ENCODE results near the gene SH3PXD2B. TPM values are rescaled to one million over a fixed set of nuclear protein-coding genes. Genes with fewer than 3 reads are reported as not detected.

The SH3PXD2B gene
- total RNA-seq, 1 experiment from 2014 or later: 27.5 TPM

- Histone ChIP-seq H3K9me2 (ENCODE audit: insufficient read depth) (no peaks in the 10 kb centered on the region), H3K79me2 (ENCODE audit: insufficient read depth, low read length) (no peaks in the 10 kb centered on the region), H3K27ac (ENCODE audit: low read depth, low read length) (no peak overlapping the region), H4K20me1 (ENCODE audit: insufficient read depth) (no peaks in the 10 kb centered on the region), H3K9ac (ENCODE audit: low read length) (no peak overlapping the region), H2AFZ (ENCODE audit: low read depth, low read length, poor library complexity, severe bottlenecking) (no peak overlapping the region), H3K4me2 (ENCODE audit: low read length) (no peak overlapping the region), H3K4me1 (ENCODE audit: control insufficient read depth in 1 of 2, insufficient read depth in 2 of 2, low read length in 2 of 2) (no peaks in the 10 kb centered on the region), H3K4me3 (replicated peaks in 1 of 2; ENCODE audit: low read depth in 1 of 2, low read length in 2 of 2) (no peak overlapping the region), H3K27me3 (ENCODE audit: insufficient read depth, low read length) (peaks cover 5% of the 10 kb centered on the region; the same call in 1 of the 2 replicates), H3K9me3 (ENCODE audit: control insufficient read depth in 1 of 2, insufficient read depth in 1 of 2, low read depth in 1 of 2, low read length in 2 of 2) (no peaks in the 10 kb centered on the region), H3K36me3 (ENCODE audit: control insufficient read depth in 1 of 2, insufficient read depth in 2 of 2, low read length in 2 of 2) (no peaks in the 10 kb centered on the region)
- ChIA-PET CTCF (no interaction called here), RAD21 (ENCODE audit: low non-redundant PET in 1 of 2, low total read pairs in 2 of 2, uncharacterized antibody in 2 of 2, unreplicated experiment in 2 of 2) (no interaction called here), POLR2A (no interaction called here)
- DNase-seq (ENCODE audit: low read depth, low spot score): no peak
- TF ChIP-seq RAD21 (IDR thresholded peaks at IDR 0.05; ENCODE audit: low read depth): no peak
- no peak for TF ChIP-seq ZBTB33 (IDR thresholded peaks at IDR 0.05; ENCODE audit: extremely low read depth, insufficient replicate concordance, low read length)
- TF ChIP-seq FOSL1 (IDR thresholded peaks at IDR 0.05; ENCODE audit: low read depth): no peak
- no peak for TF ChIP-seq EZH2phosphoT487 (IDR thresholded peaks at IDR 0.05; ENCODE audit: borderline replicate concordance)
- no peak for TF ChIP-seq CBX3 (IDR thresholded peaks at IDR 0.05; ENCODE audit: low read depth)
- no peak for TF ChIP-seq YY1 (IDR thresholded peaks at IDR 0.05; ENCODE audit: extremely low read depth, insufficient replicate concordance, low read depth, low read length)
- no peak for TF ChIP-seq JUND (IDR thresholded peaks at IDR 0.05)
- TF ChIP-seq CEBPB (IDR thresholded peaks at IDR 0.05; ENCODE audit: low read depth): no peak
- intact Hi-C loops (cut with micrococcal nuclease): no loop called here
- BruUV-seq (replicated peaks): no TSS peak
- ATAC-seq: no peak
Measured at GRCh38 chr5:172493461-172493860, 39.1 kb upstream of the SH3PXD2B start.

GRCh38 chr5:172493002-172493401 lies 38.7 kb upstream of the SH3PXD2B start:
- no peak for ATAC-seq
- no peaks in the 10 kb centered on the region for H3K36me3 ChIP-seq (ENCODE audit: control insufficient read depth in 1 of 2, insufficient read depth in 2 of 2, low read length in 2 of 2)

More at GRCh38 chr5:172493002-172493401, 38.7 kb upstream of the SH3PXD2B start:
- BruUV-seq (replicated peaks): no TSS peak
- RAD21 ChIA-PET (ENCODE audit: low non-redundant PET in 1 of 2, low total read pairs in 2 of 2, uncharacterized antibody in 2 of 2, unreplicated experiment in 2 of 2): no interaction called here
- no peaks in the 10 kb centered on the region for H3K79me2 ChIP-seq (ENCODE audit: insufficient read depth, low read length)
- no peak for TF ChIP-seq ZFX (IDR thresholded peaks at IDR 0.05)
- TF ChIP-seq CTCF (IDR thresholded peaks at IDR 0.05 in 2 of 3, conservative IDR thresholded peaks at IDR 0.05 in 1 of 3; ENCODE audit: borderline replicate concordance in 1 of 3, insufficient read depth in 1 of 3, low read depth in 2 of 3, low read length in 2 of 3): no peak
- no peak for TF ChIP-seq ELF1 (IDR thresholded peaks at IDR 0.05; ENCODE audit: borderline replicate concordance, low read depth)
- no peak for TF ChIP-seq POLR2A (IDR thresholded peaks at IDR 0.05; ENCODE audit: borderline replicate concordance, extremely low read depth, insufficient read depth, insufficient read length)
- no peak for TF ChIP-seq RAD21 (IDR thresholded peaks at IDR 0.05; ENCODE audit: low read depth)
- TF ChIP-seq ZBTB33 (IDR thresholded peaks at IDR 0.05; ENCODE audit: extremely low read depth, insufficient replicate concordance, low read length): no peak
- TF ChIP-seq SIN3A (IDR thresholded peaks at IDR 0.05; ENCODE audit: low read depth): no peak
- no peak overlapping the region for H3K27ac ChIP-seq (ENCODE audit: low read depth, low read length)
- H3K27me3 ChIP-seq (ENCODE audit: insufficient read depth, low read length): peaks cover 5% of the 10 kb centered on the region; the same call in 1 of the 2 replicates
- no peak overlapping the region for H3K4me2 ChIP-seq (ENCODE audit: low read length)
- no peak for DNase-seq (ENCODE audit: low read depth, low spot score)
- no peak overlapping the region for H3K4me3 ChIP-seq (replicated peaks in 1 of 2; ENCODE audit: low read depth in 1 of 2, low read length in 2 of 2)
- H3K4me1 ChIP-seq (ENCODE audit: control insufficient read depth in 1 of 2, insufficient read depth in 2 of 2, low read length in 2 of 2): no peaks in the 10 kb centered on the region
- no peaks in the 10 kb centered on the region for H4K20me1 ChIP-seq (ENCODE audit: insufficient read depth)
- CTCF ChIA-PET: no interaction called here
- H3K9me3 ChIP-seq (ENCODE audit: control insufficient read depth in 1 of 2, insufficient read depth in 1 of 2, low read depth in 1 of 2, low read length in 2 of 2): no peaks in the 10 kb centered on the region
- no peaks in the 10 kb centered on the region for H3K9me2 ChIP-seq (ENCODE audit: insufficient read depth)
- H2AFZ ChIP-seq (ENCODE audit: low read depth, low read length, poor library complexity, severe bottlenecking): no peak overlapping the region
- H3K9ac ChIP-seq (ENCODE audit: low read length): no peak overlapping the region
- POLR2A ChIA-PET: no interaction called here
- intact Hi-C loops (cut with micrococcal nuclease): no loop called here

All from HCT116 (cell line).